ENCODE results near the gene KCNK6. TPM values are rescaled to one million over a fixed set of nuclear protein-coding genes. Genes with fewer than 3 reads are reported as not detected.

The KCNK6 gene
- total and polyA plus RNA-seq, 2 of the 8 experiments (the other 6 are each of a cell fraction or from before 2014, with no cell fraction given), result 10.6 to 13.3 TPM

GRCh38 chr19:38307597-38307996 is 12.0 kb upstream of the KCNK6 start:
- FAIRE-seq (no peak), DNase-seq (ENCODE audit: low read depth in 1 of 2, low spot score in 2 of 2) (no peak)
- peaks cover 12% of the 10 kb centered on the region; the same call in 1 of the 2 replicates for H3K23me2 ChIP-seq (ENCODE audit: low read depth, low read length)
- no peak overlapping the region for H3K9ac ChIP-seq (replicated peaks in 1 of 4; ENCODE audit: extremely low read depth in 1 of 4, low read depth in 3 of 4, low read length in 3 of 4)
- no peak overlapping the region for H4K5ac ChIP-seq (ENCODE audit: insufficient read length, low read depth, low read length)
- no peak overlapping the region for H2AFZ ChIP-seq (ENCODE audit: low read length)
- ChIA-PET POLR2A (ENCODE audit: partially characterized antibody) (interaction anchor here (0.9 to 1.2 kb wide), 2 partner anchors 12 to 91 kb away, joined by 3 read pairs; partner anchors contain the start of gene KCNK6), CTCF (ENCODE audit: partially characterized antibody) (interaction anchor here (0.7 to 1.5 kb wide), 6 partner anchors 28 to 80 kb away, joined by 3 to 4 read pairs (median 4); partner anchors contain the start of gene CATSPERG)
- H3K56ac ChIP-seq (replicated peaks; ENCODE audit: insufficient read length, low read depth, low read length), result no peak overlapping the region
- no peak overlapping the region for H3K18ac ChIP-seq (ENCODE audit: extremely low read depth, low read length)
- H2AK5ac ChIP-seq (ENCODE audit: low read depth, low read length), result no peak overlapping the region
- no peaks in the 10 kb centered on the region; a peak in 1 of 7 replicates for H3K27me3 ChIP-seq (replicated peaks in 1 of 4; ENCODE audit: control insufficient read depth in 3 of 4, extremely low read depth in 1 of 4, insufficient read depth in 3 of 4, low read length in 3 of 4)
- H2BK20ac ChIP-seq (ENCODE audit: low read length), result no peak overlapping the region
- WGBS, 2 experiments (ENCODE audit: extremely low coverage in 1 of 2, insufficient coverage in 1 of 2, insufficient read length in 1 of 2, insufficient replicate concordance in 2 of 2, low coverage in 1 of 2, low lambda C conversion rate in 2 of 2, missing lambda C conversion rate in 1 of 2), result 90% methylated on average over 8 of the region's 8 CpGs; no CpG with 5 or more reads in 1 of the 2 experiments
- peaks cover 0 to 18% (median 9%) of the 10 kb centered on the region in 4 experiments; a peak in 5 of 8 replicates for H3K36me3 ChIP-seq (ENCODE audit: control insufficient read depth in 2 of 4, insufficient read depth in 4 of 4, low read length in 3 of 4)
- no peak overlapping the region for H2BK12ac ChIP-seq (ENCODE audit: low read depth, low read length)
- H3K79me1 ChIP-seq (ENCODE audit: low read depth, low read length), result peaks cover 8% of the 10 kb centered on the region
- no peak overlapping the region for H4K91ac ChIP-seq (replicated peaks; ENCODE audit: insufficient read length, low read length)
- no peak overlapping the region for H3K14ac ChIP-seq (ENCODE audit: insufficient read length)
- no peaks in the 10 kb centered on the region for H3K9me3 ChIP-seq (ENCODE audit: insufficient read depth in 2 of 2, low read depth in 1 of 2, low read length in 1 of 2)
- no peak overlapping the region for H3K4me3 ChIP-seq (ENCODE audit: extremely low read depth in 1 of 4, insufficient read depth in 2 of 4, low read depth in 3 of 4, low read length in 4 of 4)
- H2BK120ac ChIP-seq (replicated peaks; ENCODE audit: low read depth, low read length), result no peak overlapping the region
- TF ChIP-seq ATF3 (IDR thresholded peaks at IDR 0.05; ENCODE audit: insufficient read depth, low read depth, low read length), result no peak
- H3K4me1 ChIP-seq (replicated peaks in 1 of 4; ENCODE audit: control insufficient read depth in 3 of 4, insufficient read depth in 4 of 4, low read length in 3 of 4), result peaks cover 0 to 14% (median 4%) of the 10 kb centered on the region in 4 experiments; a peak in 4 of 7 replicates
- H4K8ac ChIP-seq (ENCODE audit: extremely low read depth, insufficient read depth, low read length), result no peak overlapping the region
- H3K4me2 ChIP-seq (ENCODE audit: insufficient read depth in 1 of 2, low read depth in 2 of 2, low read length in 2 of 2), result no peak overlapping the region
- no peak overlapping the region for H2BK15ac ChIP-seq (ENCODE audit: low read length)
- no peak overlapping the region for H3K27ac ChIP-seq (ENCODE audit: low read depth, low read length)
- H4K20me1 ChIP-seq (replicated peaks in 1 of 2; ENCODE audit: control insufficient read depth in 1 of 2, insufficient read depth in 2 of 2, low read length in 2 of 2), result peaks cover 4 to 16% of the 10 kb centered on the region in 2 experiments
- H3K79me2 ChIP-seq (ENCODE audit: control insufficient read depth in 1 of 2, insufficient read depth in 2 of 2, low read length in 2 of 2), result peaks cover 0 to 14% of the 10 kb centered on the region in 2 experiments; a peak in 2 of 4 replicates
- no peak overlapping the region for H2BK5ac ChIP-seq (ENCODE audit: low read depth, low read length)
- no peak overlapping the region for H3K23ac ChIP-seq (ENCODE audit: insufficient read length)
- no peak overlapping the region for H3K4ac ChIP-seq (replicated peaks; ENCODE audit: insufficient read length, low read depth, low read length)

All from H1 (cell line).